GM19467 (cell line): ENCODE data around the gene CERS5.
"Not testable (repeated sequence)": the region's sequence is repeated elsewhere in the genome, so short reads cannot be mapped to it uniquely, and the experiment has no call there.

Experiments
- ATAC-seq: cut with Tn5 transposase; IDR thresholded peaks from one replicate; pipeline ENCODE4 v1.9.1; 2021; ENCODE audit warnings: mild to moderate bottlenecking, moderate library complexity; ENCODE audit not compliant: unreplicated experiment

Gene CERS5

DNA sequence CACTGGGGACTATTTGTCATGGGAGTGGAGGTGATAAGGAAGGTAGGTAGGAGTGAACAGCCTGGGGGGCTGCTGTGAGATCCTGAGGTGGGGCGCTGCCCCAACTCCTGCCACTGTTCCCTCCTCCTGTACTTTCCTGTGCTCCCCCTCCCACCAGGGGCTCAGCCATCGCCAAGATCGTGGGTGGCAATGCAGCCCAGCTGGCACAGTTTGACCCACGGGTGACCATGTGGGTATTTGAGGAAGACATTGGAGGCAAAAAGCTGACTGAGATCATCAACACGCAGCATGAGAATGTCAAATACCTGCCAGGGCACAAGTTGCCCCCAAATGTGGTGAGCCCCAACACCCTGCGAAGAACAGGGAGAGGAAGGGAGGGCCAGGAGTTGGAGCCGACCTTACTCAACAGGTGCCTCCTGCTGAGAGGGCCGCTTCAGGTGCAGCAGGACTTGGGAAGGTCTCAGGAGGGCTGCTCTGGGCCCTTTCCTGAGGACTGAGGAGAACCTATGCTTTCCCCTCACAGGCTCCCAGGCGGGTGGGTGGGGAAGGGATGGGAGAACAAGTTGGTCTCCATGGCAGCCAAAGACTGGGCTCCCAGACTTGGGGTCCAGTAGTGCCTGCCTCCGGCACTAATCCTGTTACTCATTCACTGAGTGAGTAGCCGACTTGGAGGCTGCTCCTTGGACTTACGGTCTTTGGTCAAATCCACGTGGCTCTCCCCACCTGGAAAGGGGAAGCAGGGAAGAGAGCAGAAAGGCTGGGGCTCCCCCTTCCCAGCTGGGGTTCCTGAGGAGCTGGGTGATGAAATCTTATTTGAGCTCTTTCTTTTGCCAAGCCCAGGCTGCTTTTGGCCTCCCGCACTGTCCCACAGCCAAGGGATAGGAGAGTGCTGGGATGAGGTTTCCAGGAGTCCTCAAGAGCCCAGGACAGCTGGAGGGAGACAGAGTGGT lies 62.5 kb downstream of the CERS5 start:
- no peak for ATAC-seq

DNA sequence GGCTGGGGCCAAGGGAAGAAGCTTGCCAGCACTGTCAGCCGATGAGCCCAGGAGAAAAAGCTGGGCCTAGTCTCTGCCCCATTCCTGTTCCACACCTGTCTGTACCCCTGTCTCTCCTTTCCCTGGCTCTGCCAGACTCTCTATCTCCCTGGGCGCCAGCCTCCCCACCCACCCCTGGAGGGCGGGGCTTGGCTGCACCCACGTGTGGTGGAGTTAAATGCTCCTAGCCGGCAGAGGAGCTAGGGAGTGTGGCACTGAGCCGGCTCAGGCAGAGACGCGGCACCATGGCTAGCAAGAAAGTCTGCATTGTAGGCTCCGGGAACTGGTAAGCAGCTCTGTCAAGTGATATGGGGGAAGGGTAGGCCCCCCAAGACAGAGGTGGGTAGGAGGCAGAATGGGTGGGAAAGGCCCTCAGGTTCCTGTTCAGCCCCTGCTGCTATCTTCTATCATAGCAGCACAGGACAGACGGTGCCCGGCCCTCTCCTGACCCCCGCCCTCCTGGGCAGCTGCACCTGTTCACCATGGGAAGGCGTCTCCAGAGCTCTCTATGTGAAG lies 63.3 kb downstream of the CERS5 start, which contains the start of gene GPD1:
GPD1 (plus strand) TSS at position 242 of the 555 bp plus-strand sequence; CDS start at position 285, 43 bp downstream.
- no peak for ATAC-seq

DNA sequence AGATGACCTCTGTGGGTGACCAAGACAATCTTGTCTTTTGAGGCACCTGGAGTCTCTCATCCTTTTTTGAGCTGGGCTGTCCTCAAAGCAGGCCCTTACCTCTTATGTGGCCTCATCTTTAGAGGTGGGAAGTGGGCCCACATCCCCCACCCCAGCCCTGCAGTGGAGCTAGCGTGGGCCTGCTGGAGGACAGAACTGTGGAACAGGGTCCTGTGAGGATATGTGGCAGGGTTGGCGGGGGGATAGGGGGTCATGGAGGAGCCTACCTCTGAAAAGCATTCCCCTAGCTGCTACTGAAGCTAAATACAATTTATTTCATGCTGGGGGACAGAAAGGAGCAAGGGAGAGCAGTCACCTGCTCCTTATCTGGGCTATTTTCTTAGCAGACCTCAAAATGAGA lies 63.8 kb downstream of the CERS5 start:
- no peak for ATAC-seq

DNA sequence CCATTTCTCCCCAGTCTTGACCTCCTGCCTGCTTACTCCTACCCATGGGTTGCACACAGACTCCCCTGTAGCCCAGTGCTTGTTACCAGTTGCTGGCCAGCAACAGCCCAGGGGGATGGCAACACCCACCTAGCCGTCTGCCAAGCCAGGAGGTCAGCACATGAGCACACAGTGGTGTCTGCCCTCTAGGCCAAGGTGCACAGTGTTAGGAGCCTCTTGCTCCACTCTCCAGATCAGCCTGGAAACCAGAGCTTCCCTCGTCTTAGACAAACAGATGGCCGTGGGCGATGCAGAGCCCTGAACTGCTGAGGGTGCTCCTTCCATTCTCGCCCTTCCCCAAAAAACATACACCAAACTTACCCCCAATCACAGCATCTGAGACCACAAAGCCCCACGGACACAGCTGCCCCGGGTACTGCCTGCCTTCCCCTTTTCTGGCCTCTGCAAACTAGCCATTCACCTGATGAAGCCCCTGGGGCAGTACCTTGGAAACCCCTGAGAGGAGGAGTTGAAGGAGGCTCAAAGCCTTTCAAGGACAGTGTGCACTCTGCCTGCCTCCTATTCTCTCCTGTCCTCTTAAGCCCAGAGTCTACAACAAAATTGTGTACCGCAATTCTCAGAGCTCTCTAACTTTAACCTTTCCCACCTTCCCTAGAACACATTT lies 64.4 kb downstream of the CERS5 start:
- no peak for ATAC-seq

DNA sequence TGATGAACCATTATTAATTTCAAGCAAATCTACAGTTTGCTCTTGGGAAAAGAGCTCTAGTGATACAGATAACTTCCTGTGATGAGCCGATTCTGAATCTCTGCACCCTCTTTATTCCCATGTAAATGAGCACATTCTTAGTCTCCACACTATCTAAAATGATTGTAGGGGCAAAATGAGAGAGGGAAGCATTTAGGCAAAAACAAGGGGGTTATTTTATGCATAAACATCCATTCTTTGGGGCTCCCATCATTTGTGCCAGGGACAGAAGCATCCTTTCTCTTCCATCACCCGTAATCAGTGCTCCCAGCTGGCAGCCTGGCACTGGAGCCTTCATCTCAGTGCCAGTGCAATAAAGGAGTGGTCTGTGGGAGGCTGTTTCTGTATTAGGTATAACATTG lies 65.0 kb downstream of the CERS5 start:
- no peak for ATAC-seq

DNA sequence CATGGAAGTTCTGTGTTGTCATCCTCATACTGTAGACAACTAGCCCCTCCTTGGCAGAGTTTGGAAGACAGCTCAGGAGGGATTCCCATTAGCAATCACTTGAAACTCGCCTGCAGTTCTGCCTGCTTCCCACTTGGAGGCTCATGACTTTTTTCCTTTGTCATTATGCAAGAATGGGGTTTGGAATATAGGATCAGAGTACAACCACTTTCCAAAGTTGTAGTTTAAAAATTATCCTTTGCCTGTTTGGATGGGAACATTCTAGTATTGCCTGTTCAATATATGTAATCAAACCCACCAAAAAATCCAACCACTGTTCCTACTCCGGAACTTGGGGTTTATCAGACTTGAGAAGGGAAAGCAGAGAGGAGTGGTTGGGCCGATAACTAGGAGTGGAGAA lies 65.5 kb downstream of the CERS5 start:
- no peak for ATAC-seq

DNA sequence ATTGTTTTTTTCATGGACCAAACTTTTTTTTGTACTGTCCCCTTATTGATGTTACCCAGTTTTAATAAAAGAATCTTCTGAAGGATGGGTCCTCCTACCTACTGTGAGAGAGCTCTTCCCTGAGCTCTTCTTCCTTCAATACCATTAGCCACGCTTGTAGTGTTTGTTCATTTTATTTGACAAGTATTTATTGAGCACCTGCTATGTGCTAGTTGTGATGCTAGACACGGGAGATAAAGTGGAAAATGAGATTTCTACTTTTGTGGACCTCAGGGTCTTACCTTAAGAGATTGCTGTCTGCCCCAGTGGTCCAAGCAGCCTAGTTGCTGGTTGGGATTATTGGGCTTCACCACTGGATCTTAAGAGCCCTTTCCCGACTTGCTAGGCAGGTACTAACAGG lies 66.6 kb downstream of the CERS5 start:
- ATAC-seq = no peak

DNA sequence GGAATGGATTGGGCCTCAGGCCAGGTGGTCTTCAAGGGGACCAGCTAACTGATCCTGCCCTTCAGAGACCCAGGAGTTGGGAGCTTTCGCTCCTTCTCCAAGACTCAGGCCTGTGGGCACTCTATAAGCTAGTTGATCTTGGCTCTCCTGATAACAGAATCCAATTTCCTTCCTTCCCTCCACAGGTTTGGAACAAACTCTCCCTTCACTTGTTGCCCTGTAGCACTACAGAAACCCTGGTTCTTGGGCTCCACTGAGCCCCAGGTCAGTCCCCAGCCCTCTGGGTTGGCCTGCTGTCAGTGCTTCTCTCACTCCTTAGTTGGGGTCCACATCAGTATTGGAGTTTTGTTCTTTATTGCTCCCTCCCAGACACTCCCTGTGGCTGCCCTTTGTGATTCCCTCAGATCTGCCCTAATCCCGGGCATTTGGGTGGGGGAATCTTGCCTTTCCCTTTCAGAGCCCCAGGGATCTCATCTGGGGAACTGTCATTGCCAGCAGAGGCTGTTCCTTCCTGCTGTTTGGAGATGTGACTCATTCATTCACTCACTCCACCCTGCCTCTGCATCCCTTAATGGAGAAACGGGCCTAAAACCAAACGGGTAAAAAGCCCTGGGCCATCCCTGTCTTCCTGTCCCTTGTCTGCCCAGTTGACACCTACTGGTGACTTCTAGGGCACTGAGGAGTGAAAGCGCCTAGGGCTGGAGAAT lies 67.7 kb downstream of the CERS5 start:
- ATAC-seq = no peak

DNA sequence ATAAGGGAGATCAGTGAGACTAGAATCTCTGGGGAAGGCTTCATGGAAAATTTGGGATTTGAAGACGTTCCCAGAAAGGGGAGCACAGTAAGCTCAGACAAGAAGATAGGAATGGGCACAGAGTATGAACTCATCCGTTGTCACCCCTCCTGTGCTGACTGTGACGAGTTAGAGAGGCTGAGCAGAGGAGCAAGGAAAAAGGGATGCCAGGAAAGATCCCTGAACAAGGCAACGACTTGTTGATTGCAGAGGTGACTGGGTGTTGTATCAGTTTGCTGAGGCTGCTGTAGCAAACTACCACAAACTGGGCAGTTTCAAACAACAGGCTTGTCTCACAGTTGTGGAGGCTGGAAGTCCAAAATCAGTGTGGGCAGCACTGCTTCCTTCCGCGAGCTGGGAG lies 69.2 kb downstream of the CERS5 start:
- no peak for ATAC-seq

DNA sequence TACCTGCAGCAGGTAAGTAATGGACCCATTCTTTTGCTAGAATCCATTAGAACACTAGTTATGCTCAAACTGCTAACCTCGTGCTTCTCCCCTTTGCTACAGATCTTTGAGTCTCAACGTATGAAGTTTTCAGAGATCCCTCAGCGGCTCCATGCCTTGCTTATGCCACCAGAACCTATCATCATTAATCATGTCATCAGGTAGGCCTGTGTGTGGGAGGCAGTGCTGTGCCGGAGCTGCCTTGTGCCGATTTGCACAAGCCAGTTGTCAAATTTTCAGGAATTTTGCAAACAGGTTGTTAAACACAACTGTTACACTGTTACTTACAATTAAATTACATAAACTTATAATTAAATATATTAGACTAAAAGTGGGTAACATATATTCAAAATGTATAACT lies 76.8 kb downstream of the CERS5 start:
- ATAC-seq = no peak

DNA sequence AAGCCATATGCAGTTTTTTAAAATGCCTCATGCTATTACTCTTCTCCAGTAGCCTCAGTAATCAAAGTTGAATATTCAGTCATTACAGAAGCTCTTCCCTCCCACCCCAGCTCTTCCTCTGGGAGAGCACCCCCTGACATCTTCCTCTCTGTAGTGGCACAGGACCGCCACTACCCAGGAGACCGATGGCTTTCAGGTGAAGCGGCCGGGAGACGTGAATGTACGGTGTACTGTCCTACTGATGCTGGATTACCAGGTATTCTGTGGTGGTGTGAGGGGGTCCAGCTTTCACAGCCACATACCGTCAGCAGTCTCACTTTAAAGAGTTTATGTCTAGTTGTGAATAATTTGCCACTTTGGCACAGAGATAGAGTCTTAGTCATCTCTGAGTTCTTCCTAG lies 77.4 kb downstream of the CERS5 start:
- ATAC-seq = no peak

DNA sequence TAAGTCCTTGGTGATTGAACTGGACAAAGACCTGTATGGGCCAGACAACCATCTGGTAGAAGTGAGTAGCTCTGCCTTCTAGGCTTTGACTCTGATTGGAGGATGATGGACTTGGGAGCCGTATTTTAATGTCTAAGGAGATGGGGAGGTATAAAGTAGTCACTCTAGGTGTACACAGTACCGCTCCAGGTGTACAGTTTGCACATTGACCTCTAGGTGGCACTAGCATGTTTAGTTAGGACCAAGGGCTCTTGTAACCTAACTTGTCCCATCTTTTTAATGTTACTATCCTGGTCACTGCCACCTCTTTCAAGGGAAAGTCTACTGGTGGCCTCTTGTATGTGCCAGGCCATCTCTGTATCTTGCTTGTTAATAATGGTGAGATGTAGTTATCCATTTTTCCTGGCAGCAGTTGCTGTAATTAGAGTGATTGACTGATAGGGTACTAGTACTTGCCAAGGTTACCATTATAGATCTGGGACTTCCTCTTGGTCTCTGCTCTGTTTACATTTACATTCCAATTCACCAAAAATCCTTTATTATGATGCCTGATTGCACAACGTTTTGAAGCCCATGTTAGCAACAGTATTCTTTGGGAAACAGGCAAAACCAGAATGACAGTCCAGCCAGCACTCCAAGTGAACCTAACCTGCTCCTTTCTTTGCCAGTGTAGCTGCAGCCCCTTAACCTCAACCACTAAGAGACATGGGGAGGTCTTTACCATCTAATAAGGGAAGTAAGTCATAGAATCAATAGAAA lies 78.4 kb downstream of the CERS5 start:
- no peak for ATAC-seq

DNA sequence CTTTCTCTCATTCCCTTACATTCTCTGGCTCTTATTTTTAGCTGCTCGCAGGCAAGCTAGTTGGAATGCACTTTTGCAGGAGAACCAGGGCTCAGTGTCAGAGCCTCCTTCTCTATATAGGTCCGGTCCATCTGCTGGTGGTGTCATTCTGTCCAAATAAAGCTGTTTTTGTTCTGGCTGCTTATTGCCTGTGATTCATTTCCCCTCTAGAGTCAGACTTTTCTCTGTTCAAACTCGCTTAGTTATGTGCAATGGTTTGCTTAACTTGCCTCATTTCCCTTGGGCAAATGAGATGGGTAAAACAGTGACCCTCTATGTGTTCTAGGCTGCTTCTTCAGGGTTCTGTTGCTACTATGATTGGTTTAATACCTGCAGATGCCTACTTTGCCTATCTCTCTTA lies 79.2 kb downstream of the CERS5 start:
- no peak for ATAC-seq

DNA sequence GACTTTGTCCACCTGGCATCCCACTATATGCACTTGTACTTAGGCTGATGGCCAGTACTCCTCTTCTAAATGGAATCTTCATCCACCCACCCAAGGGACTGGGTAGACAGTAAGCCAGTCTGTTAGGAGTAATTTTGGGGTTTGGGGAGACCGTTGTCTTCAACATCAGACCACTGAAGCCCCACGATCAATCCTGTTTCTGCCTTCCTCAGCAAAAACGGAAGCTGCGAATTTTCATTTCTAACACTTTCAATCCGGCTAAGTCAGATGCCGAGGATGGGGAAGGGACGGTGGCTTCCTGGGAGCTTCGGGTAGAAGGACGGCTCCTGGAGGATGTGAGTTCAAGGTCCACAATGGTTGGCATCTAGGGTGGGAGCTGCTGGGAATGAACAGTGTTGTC lies 80.0 kb downstream of the CERS5 start:
- no peak for ATAC-seq

DNA sequence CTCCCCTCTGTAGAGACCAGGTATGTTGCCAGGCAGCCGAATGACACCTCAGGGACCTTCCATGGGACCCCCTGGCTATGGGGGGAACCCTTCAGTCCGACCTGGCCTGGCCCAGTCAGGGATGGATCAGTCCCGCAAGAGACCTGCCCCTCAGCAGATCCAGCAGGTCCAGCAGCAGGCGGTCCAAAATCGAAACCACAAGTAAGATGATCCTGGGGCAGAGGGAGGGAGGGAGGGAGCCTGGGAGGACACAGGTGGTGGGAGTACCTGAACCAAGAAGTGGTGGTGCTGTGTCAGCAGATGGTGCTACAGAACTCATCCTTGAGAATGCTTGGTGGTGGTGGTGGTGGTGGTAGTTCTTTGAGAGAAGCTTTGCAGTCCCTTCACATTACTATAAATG lies 81.0 kb downstream of the CERS5 start:
- no peak for ATAC-seq

DNA sequence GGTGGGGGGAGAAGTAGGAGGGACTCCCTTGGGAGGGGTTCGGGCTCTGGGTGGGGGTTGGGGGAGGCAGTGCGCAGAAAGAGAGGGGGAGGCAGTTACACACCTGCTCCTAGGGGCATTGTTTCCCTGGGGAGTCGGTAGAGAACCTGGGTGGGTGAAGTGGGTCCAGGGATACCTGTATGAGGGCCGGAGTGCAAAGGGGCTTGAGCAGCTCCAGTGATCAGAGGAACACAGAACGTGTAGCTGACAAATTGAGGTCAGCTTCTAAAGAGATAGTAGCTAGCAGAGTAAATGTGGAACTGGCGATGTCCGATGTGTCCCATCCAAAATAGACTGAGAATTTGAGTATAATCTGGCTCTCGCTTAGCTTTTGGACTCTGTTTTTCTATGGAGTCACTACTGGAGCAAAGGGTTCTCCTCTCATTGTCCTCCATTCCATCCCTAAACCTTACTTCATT lies 81.5 kb downstream of the CERS5 start:
- ATAC-seq = peak; percentile 12

DNA sequence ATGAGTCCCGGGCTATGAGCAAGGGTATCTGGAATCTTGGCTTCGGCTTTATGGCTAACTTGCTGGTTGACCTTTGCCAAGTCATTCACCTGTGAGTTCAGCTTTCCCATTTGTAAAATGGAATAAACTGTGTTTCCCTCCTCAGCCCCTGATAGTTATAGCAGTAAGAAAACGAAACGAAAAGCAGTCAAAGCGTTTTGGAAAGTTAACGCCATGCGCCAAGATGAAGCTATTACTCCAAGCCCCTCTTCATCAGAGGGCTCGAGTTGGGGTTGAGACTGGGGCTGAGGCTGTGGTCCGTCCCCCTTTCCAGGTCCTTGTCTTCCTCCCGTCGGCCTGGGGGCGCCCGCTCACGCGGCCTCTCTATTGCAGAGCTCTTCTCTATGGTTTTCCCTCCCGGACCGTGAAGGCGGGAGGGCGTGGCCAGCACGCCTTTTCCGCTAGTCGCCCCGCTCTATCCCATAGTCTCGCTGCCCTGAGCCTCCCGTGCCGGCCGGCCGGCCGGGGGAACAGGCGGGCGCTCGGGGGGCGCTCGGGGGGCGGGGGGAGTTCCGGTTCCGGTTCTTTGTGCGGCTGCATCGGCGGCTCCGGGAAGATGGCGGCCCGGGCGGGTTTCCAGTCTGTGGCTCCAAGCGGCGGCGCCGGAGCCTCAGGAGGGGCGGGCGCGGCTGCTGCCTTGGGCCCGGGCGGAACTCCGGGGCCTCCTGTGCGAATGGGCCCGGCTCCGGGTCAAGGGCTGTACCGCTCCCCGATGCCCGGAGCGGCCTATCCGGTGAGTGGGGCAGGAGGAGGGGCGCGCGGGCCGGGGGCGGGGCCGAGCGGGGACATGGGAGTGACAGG lies 82.2 kb downstream of the CERS5 start, which contains the start of gene SMARCD1:
SMARCD1 (plus strand) TSS at position 568 of the 840 bp plus-strand sequence; CDS start at position 596, 28 bp downstream.
- peak; percentile 85 for ATAC-seq

DNA sequence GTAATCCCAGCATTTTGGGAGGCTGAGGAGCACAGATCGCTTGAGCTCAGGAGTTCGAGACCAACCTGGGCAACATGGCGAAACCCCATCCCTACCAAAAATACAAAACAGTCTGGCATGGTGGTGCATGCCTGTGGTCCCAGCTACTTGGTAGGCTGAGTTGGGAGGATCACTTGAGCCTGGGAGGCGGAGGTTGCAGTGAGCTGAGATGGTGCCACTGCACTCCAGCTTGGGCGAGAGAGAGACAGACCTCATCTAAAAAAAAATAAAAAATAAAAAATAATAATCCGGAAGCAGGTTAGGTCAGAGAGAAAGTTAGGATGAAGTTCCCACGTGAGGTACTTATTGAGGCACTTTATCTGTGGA lies 82.8 kb downstream of the CERS5 start:
- not testable (repeated sequence) for ATAC-seq

DNA sequence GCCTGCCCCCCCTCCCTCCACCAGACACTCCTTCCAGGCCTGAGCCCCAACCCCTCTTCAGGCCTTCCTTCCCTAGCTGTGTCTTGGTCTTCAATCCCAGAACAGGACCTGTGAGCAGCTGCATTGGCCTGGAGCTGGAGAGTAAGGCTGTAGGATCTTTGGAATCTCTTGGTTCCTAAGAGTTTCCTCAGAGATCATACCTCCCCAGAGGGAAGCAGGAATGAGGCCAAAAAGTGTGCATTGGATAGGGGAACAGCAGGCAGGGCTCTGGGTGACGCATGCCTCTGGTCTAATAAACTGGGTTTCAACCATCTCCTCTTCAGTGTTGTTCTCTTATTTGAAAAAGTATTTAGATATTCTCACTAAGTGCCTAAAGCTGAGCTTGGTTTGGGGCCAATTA lies 83.9 kb downstream of the CERS5 start:
- no peak for ATAC-seq
